Nephron (organoid): ENCODE data around the gene DNAJC15.

Source experiments
- H3K27ac Mint-ChIP-seq, 3 experiments: 2 replicates each; pipeline ENCODE4 v1.8.0; 2020; ENCODE audit warnings: mixed read lengths in 3 of 3, mild to moderate bottlenecking in 2 of 3, moderate library complexity in 1 of 3
- H3K27me3 Mint-ChIP-seq: 2 replicates; pipeline ENCODE4 v1.8.0; 2021; ENCODE audit warnings: low read depth, mild to moderate bottlenecking, moderate library complexity, mixed read lengths
- H3K36me3 Mint-ChIP-seq: 2 replicates; pipeline ENCODE4 v1.8.0; 2020; ENCODE audit warnings: low read depth, mixed read lengths
- H3K4me1 Mint-ChIP-seq: 2 replicates; pipeline ENCODE4 v1.8.0; 2020; ENCODE audit warnings: mixed read lengths
- H3K4me3 Mint-ChIP-seq, 3 experiments: 2 replicates each; pipeline ENCODE4 v1.8.0; 2020; ENCODE audit warnings: mild to moderate bottlenecking in 3 of 3, mixed read lengths in 3 of 3, moderate library complexity in 2 of 3
- H3K9me3 Mint-ChIP-seq: 2 replicates; pipeline ENCODE4 v1.8.0; 2020; ENCODE audit warnings: mixed read lengths
- CTCF ChIP-seq, 3 experiments: fragments of 200-600 bp; sonication (generic); IDR thresholded peaks; one replicate each; pipeline ENCODE4 v1.5.0; 2021; ENCODE audit warnings: antibody characterized with exemption in 3 of 3; ENCODE audit not compliant: unreplicated experiment in 3 of 3

DNAJC15 gene

GRCh38 chr13:43023289-43023963 is at the start of gene DNAJC15:
Gene DNAJC15, plus strand, starts transcription at chr13:43023586. Its CDS starts 41 bp downstream, at chr13:43023627.
- Mint-ChIP-seq H3K4me1 (peaks cover 34% of the 10 kb centered on the region), H3K36me3 (peaks cover 13% of the 10 kb centered on the region), H3K27ac (peak within 1 kb of the TSS; percentile 98 to 99 (median 99)), H3K9me3 (peaks cover 4% of the 10 kb centered on the region), H3K4me3 (peak within 1 kb of the TSS; percentile 97 to 100 (median 99)), H3K27me3 (no peaks in the 10 kb centered on the region)
- TF ChIP-seq CTCF (IDR thresholded peaks at IDR 0.05; ENCODE audit: unreplicated experiment in 3 of 3), result no peak

DNA sequence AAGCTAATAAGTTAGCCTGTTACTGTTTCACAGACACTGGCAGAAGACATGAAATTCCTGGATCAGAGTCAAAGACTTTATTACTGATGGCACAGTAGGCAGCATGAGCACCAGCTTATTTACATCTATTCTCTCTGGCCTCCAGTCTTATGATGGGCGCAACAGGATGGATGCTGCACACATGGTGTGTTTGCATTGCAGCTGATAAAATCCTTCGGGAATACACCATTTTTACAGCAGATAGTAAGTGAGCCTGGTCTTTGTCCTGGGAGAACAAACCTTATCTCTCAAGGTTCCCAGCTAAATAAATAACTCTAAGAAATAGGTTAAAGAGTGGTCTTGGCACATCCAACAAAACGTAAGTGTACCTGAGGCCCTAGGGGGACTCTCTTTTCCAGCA is 47.3 kb upstream of the DNAJC15 start:
- H3K4me1 Mint-ChIP-seq, result peaks cover 6% of the 10 kb centered on the region
- peaks cover 5% of the 10 kb centered on the region for H3K9me3 Mint-ChIP-seq
- H3K36me3 Mint-ChIP-seq, result peaks cover 10% of the 10 kb centered on the region
- no peaks in the 10 kb centered on the region for H3K27me3 Mint-ChIP-seq
- no peak overlapping the region for H3K27ac Mint-ChIP-seq
- no peak for TF ChIP-seq CTCF (IDR thresholded peaks at IDR 0.05; ENCODE audit: unreplicated experiment in 3 of 3)
- H3K4me3 Mint-ChIP-seq, result no peak overlapping the region

DNA sequence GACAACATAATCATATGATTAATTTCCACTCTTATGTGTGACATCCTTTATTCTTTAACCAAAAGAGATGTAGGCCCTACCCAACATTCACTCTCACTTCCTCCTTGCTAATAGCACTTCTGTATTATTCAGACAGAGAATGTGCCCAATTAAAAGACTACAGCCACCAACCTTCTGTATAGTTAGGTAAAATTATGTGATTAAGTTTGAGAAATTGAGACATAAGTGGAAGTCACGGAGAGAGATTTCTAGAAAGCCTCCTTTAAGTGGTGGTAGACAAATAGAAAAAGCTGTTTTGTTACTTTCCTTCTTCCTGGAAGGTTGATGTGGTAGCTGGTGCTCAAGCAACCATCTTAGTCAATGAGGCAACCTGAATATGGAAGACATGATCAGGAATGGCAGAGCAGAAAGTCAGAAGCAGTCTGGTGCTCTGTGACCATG is 46.1 kb upstream of the DNAJC15 start:
- Mint-ChIP-seq H3K4me3 (no peak overlapping the region), H3K9me3 (peaks cover 5% of the 10 kb centered on the region), H3K4me1 (peaks cover 15% of the 10 kb centered on the region), H3K36me3 (peaks cover 10% of the 10 kb centered on the region), H3K27me3 (no peaks in the 10 kb centered on the region), H3K27ac (no peak overlapping the region)
- no peak for TF ChIP-seq CTCF (IDR thresholded peaks at IDR 0.05; ENCODE audit: unreplicated experiment in 3 of 3)

DNA sequence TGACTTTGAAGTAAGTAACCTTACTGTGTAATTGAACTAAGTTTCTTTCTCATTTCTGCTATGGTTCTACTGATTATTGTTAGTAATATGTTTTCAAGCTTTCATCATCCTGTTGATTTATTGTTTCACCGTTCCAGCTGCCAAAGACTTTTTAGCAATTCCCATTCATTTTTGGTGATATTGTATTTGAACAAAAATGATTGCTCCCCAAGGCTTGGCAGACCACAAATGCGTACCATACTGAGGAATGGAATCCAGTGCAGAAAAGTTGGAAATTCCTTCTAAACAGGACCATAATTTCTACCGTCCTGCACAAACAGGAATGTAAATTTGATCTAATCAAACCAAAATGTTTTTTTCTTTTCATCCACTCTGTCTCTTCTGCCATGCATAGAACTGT is 42.1 kb upstream of the DNAJC15 start:
- no peak for TF ChIP-seq CTCF (IDR thresholded peaks at IDR 0.05; ENCODE audit: unreplicated experiment in 3 of 3)
- Mint-ChIP-seq H3K4me1 (peaks cover 10% of the 10 kb centered on the region), H3K27me3 (no peaks in the 10 kb centered on the region), H3K4me3 (no peak overlapping the region), H3K9me3 (peaks cover 2% of the 10 kb centered on the region), H3K36me3 (peaks cover 10% of the 10 kb centered on the region), H3K27ac (peak overlapping the region in 1 of 3 experiments; percentile 59)

DNA sequence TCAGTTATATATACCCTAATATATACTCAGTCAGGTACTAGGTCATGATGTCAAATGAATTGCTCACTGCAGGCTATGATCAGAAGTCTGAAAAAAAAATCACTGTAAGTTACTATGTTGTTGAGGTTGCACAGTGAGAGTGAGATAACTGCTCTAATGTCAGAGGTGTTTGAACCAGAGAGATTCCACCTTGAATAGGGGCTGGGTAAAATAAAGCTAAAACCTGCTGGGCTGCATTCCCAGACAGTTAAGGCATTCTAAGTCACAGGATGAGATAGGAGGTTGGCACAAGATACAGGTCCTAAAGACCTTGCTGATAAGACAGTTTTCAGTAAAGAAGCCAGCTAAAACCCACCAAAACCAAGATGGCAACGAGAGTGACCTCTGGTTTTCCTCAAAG is 41.5 kb upstream of the DNAJC15 start:
- no peak for TF ChIP-seq CTCF (IDR thresholded peaks at IDR 0.05; ENCODE audit: unreplicated experiment in 3 of 3)
- H3K36me3 Mint-ChIP-seq, result peaks cover 10% of the 10 kb centered on the region
- H3K27ac Mint-ChIP-seq, result peak overlapping the region in 1 of 3 experiments; percentile 13
- H3K9me3 Mint-ChIP-seq, result peaks cover 2% of the 10 kb centered on the region
- no peak overlapping the region for H3K4me3 Mint-ChIP-seq
- H3K27me3 Mint-ChIP-seq, result no peaks in the 10 kb centered on the region
- peaks cover 10% of the 10 kb centered on the region for H3K4me1 Mint-ChIP-seq

GRCh38 chr13:42984026-42984425 is 39.4 kb upstream of the DNAJC15 start:
- peaks cover 6% of the 10 kb centered on the region for H3K36me3 Mint-ChIP-seq
- H3K9me3 Mint-ChIP-seq, result no peaks in the 10 kb centered on the region
- no peak overlapping the region for H3K4me3 Mint-ChIP-seq
- H3K27ac Mint-ChIP-seq, result no peak overlapping the region
- no peak for TF ChIP-seq CTCF (IDR thresholded peaks at IDR 0.05; ENCODE audit: unreplicated experiment in 3 of 3)
- H3K27me3 Mint-ChIP-seq, result no peaks in the 10 kb centered on the region
- H3K4me1 Mint-ChIP-seq, result peaks cover 10% of the 10 kb centered on the region
